ENCODE measurements around the gene ICA1L.

DNA sequence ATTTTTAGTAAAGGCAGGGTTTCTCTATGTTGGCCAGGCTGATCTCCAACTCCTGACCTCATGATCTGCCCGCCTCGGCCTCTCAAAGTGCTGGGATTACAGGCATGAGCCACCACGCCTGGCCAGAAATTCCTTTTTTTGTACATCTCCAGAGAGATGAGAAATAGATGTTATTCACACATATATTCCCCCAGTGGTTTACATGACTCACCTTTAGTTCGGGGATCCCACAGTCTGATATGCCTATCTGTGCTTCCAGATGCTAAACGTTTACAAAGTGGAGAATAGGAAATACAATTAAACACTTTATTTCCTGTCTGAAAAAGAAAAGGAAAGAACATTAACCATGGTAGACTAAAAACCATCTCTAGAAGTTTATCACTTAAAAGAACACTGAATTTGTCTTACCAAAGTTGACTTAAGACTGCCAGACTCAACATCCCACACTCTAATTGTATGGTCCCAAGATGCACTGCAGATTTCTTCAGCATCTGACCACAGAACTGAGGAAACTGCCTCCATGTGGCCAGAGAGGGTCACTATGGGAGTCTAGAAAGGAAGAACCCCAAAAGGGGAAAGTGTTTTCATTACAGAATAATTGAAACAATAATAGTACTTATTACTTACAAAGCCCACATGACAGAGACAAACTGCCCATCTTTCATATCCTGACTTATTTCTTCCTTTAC is 12.6 kb upstream of the ICA1L start:
- TF ChIP-seq ZFP3 (CRISPR knock-in tag; IDR thresholded peaks at IDR 0.05) (no peak), RARB (CRISPR knock-in tag; IDR thresholded peaks at IDR 0.05) (no peak), GLIS3 (CRISPR knock-in tag; IDR thresholded peaks at IDR 0.05) (no peak), ISL1 (CRISPR knock-in tag; IDR thresholded peaks at IDR 0.05) (no peak), ARNTL (CRISPR knock-in tag; IDR thresholded peaks at IDR 0.05; ENCODE audit: borderline replicate concordance, low read depth) (no peak)

Data from SK-N-SH treated with all-trans-retinoic acid at 6 μM for 48 hours (cell line).